ENCODE measurements around the gene HAUS1.

DNA sequence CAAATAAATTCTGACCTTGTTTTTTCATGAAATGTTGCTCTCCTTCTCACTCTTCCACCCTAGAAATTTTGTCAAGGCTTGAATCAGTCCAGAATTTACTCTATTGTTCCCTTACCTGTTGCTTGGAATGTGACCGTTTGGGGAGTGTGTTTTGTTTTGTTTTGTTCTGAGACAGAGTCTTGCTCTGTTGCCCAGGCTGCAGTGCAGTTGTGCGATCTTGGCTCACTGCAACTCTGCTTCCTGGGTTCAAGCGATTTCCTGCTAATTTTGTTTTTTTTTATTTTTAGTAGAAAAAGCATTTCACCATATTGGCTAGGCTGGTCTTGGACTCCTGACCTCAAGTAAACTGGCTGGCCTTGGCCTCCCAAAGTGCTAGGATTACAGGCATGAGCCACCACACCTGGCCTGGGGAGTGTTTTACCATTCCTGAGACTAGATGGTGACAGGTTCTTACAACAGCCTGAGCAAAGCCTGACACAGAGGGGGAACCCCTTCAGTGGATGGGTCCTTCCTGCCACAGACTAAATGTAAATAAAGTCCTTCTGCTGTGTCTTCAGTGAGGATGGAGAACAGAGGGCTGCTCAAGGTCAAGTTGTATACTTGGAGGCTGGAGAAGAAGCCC lies 52.0 kb downstream of the HAUS1 start:
- TF ChIP-seq KDM5A (IDR thresholded peaks at IDR 0.05; ENCODE audit: low read length) (no peak), POLR2A (IDR thresholded peaks at IDR 0.05; ENCODE audit: control extremely low read depth in 1 of 2, low read depth in 2 of 2, low read length in 2 of 2) (no peak), EZH2 (IDR thresholded peaks at IDR 0.05; ENCODE audit: low read depth, low read length, severe bottlenecking) (no peak), HDAC6 (IDR thresholded peaks at IDR 0.05; ENCODE audit: low read depth, low read length) (no peak), POLR2AphosphoS5 (IDR thresholded peaks at IDR 0.05; ENCODE audit: low read depth, low read length) (no peak), SIN3A (conservative IDR thresholded peaks at IDR 0.05 in 1 of 2, IDR thresholded peaks at IDR 0.05 in 1 of 2; ENCODE audit: low read depth in 1 of 2, low read length in 2 of 2) (no peak)
- TF ChIP-seq, protein P1, sequence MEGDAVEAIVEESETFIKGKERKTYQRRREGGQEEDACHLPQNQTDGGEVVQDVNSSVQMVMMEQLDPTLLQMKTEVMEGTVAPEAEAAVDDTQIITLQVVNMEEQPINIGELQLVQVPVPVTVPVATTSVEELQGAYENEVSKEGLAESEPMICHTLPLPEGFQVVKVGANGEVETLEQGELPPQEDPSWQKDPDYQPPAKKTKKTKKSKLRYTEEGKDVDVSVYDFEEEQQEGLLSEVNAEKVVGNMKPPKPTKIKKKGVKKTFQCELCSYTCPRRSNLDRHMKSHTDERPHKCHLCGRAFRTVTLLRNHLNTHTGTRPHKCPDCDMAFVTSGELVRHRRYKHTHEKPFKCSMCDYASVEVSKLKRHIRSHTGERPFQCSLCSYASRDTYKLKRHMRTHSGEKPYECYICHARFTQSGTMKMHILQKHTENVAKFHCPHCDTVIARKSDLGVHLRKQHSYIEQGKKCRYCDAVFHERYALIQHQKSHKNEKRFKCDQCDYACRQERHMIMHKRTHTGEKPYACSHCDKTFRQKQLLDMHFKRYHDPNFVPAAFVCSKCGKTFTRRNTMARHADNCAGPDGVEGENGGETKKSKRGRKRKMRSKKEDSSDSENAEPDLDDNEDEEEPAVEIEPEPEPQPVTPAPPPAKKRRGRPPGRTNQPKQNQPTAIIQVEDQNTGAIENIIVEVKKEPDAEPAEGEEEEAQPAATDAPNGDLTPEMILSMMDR (IDR thresholded peaks at IDR 0.05; ENCODE audit: control extremely low read depth in 1 of 3, insufficient read depth in 1 of 3, low read depth in 1 of 3, low read length in 3 of 3): no peak
- TF ChIP-seq, protein P2, sequence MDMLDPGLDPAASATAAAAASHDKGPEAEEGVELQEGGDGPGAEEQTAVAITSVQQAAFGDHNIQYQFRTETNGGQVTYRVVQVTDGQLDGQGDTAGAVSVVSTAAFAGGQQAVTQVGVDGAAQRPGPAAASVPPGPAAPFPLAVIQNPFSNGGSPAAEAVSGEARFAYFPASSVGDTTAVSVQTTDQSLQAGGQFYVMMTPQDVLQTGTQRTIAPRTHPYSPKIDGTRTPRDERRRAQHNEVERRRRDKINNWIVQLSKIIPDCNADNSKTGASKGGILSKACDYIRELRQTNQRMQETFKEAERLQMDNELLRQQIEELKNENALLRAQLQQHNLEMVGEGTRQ (IDR thresholded peaks at IDR 0.05; ENCODE audit: low read length): no peak
